ENCODE measurements around the gene ZNF438. TPM values are rescaled to one million over a fixed set of nuclear protein-coding genes. Genes with fewer than 3 reads are reported as not detected.

ZNF438 gene
- total RNA-seq, 4 donors from 2014 or later = 10.3 to 14.6 (median 13.6) TPM

GRCh38 chr10:30850776-30851175 lies 180.9 kb downstream of the ZNF438 start:
- Histone ChIP-seq H3K27ac (no peak overlapping the region), H3K4me1 (no peaks in the 10 kb centered on the region), H3K4me3 (no peak overlapping the region), H3K36me3 (peaks cover 0 to 41% of the 10 kb centered on the region in 2 donors), H3K9me3 (no peaks in the 10 kb centered on the region), H3K27me3 (no peaks in the 10 kb centered on the region)
- no peak for TF ChIP-seq CTCF (IDR thresholded peaks at IDR 0.05)
- no peak for TF ChIP-seq EP300 (IDR thresholded peaks at IDR 0.05)
- TF ChIP-seq POLR2A (IDR thresholded peaks at IDR 0.05) = no peak
- no peak for TF ChIP-seq POLR2AphosphoS5 (IDR thresholded peaks at IDR 0.05)
- WGBS, 2 donors (ENCODE audit: low coverage in 1 of 2) = 81 to 92% methylated on average over 2 of the region's 2 CpGs
- no peak for ATAC-seq

GRCh38 chr10:30849231-30850035 lies 182.2 kb downstream of the ZNF438 start:
- H3K36me3 ChIP-seq = peaks cover 0 to 52% of the 10 kb centered on the region in 2 donors

GRCh38 chr10:30848396-30849032 lies 183.2 kb downstream of the ZNF438 start:
- 86 to 87% methylated on average over 3 to 8 of the region's 11 CpGs for WGBS, 2 donors (ENCODE audit: low coverage in 1 of 2)
- Histone ChIP-seq H3K4me1 (no peaks in the 10 kb centered on the region), H3K4me3 (no peak overlapping the region), H3K27me3 (no peaks in the 10 kb centered on the region), H3K9me3 (no peaks in the 10 kb centered on the region), H3K27ac (no peak overlapping the region), H3K36me3 (peaks cover 0 to 52% of the 10 kb centered on the region in 2 donors)
- no peak for ATAC-seq
- TF ChIP-seq CTCF (IDR thresholded peaks at IDR 0.05) (no peak), EP300 (IDR thresholded peaks at IDR 0.05) (no peak), POLR2A (IDR thresholded peaks at IDR 0.05) (no peak), POLR2AphosphoS5 (IDR thresholded peaks at IDR 0.05) (no peak)

More at GRCh38 chr10:30849231-30850035, 182.2 kb downstream of the ZNF438 start:
- H3K4me1 ChIP-seq = no peaks in the 10 kb centered on the region
- H3K4me3 ChIP-seq = no peak overlapping the region
- WGBS, 2 donors (ENCODE audit: low coverage in 1 of 2) = 64 to 100% methylated on average over 1 to 2 of the region's 3 CpGs
- H3K27me3 ChIP-seq = no peaks in the 10 kb centered on the region
- H3K9me3 ChIP-seq = no peaks in the 10 kb centered on the region
- TF ChIP-seq POLR2AphosphoS5 (IDR thresholded peaks at IDR 0.05) = no peak
- no peak for TF ChIP-seq CTCF (IDR thresholded peaks at IDR 0.05)
- no peak for TF ChIP-seq EP300 (IDR thresholded peaks at IDR 0.05)
- no peak for TF ChIP-seq POLR2A (IDR thresholded peaks at IDR 0.05)
- no peak for ATAC-seq
- H3K27ac ChIP-seq = no peak overlapping the region

- no peak for ATAC-seq
- H3K36me3 ChIP-seq = peaks cover 0 to 52% of the 10 kb centered on the region in 2 donors
- TF ChIP-seq POLR2AphosphoS5 (IDR thresholded peaks at IDR 0.05) (no peak), EP300 (IDR thresholded peaks at IDR 0.05) (no peak), POLR2A (IDR thresholded peaks at IDR 0.05) (no peak), CTCF (IDR thresholded peaks at IDR 0.05) (no peak)
- no peak overlapping the region for H3K4me3 ChIP-seq
- no CpG with 5 or more reads among the region's 10 CpGs for WGBS, 2 donors (ENCODE audit: low coverage in 1 of 2)
- H3K27me3 ChIP-seq = no peaks in the 10 kb centered on the region
- H3K27ac ChIP-seq = no peak overlapping the region
- H3K4me1 ChIP-seq = no peaks in the 10 kb centered on the region
- H3K9me3 ChIP-seq = no peaks in the 10 kb centered on the region
Measured at GRCh38 chr10:30847642-30848041, 184.0 kb downstream of the ZNF438 start.
